ENCODE measurements around the gene ATP2B2. TPM values are rescaled to one million over a fixed set of nuclear protein-coding genes. Genes with fewer than 3 reads are reported as not detected.

The ATP2B2 gene
- total and polyA plus RNA-seq, 9 of the 15 experiments (the other 6 are each of a cell fraction or from before 2014, with no cell fraction given): 0.06 TPM; not detected in 8

- no peak for TF ChIP-seq ZBTB11 (CRISPR knock-in tag; IDR thresholded peaks at IDR 0.05)
- no peak for TF ChIP-seq NCOA6 (IDR thresholded peaks at IDR 0.05)
- no peak for TF ChIP-seq ZBTB8A (IDR thresholded peaks at IDR 0.05; ENCODE audit: partially characterized antibody)
- TF ChIP-seq YY1 (IDR thresholded peaks at IDR 0.05; ENCODE audit: borderline replicate concordance in 1 of 3, control insufficient read depth in 1 of 3, extremely low read depth in 1 of 3, insufficient read depth in 3 of 3, insufficient read length in 1 of 3, insufficient replicate concordance in 2 of 3, low read depth in 1 of 3, low read length in 2 of 3): peak in 1 of 3 experiments; percentile 28
- TF ChIP-seq FOXJ2 (tag; IDR thresholded peaks at IDR 0.05): no peak
- TF ChIP-seq POLR3A (IDR thresholded peaks at IDR 0.05; ENCODE audit: borderline replicate concordance, extremely low read depth, insufficient read depth, insufficient read length): no peak
- TF ChIP-seq E2F5 (CRISPR knock-in tag; IDR thresholded peaks at IDR 0.05): no peak
- no peak for TF ChIP-seq DLX4 (CRISPR knock-in tag; IDR thresholded peaks at IDR 0.05)
- TF ChIP-seq SRSF9 (IDR thresholded peaks at IDR 0.05; ENCODE audit: borderline replicate concordance, low read depth, low read length): no peak
- no peak for TF ChIP-seq CUX1 (CRISPR knock-in tag; IDR thresholded peaks at IDR 0.05)
- TF ChIP-seq KLF1 (tag; IDR thresholded peaks at IDR 0.05): no peak
- no peak for TF ChIP-seq KAT2B (IDR thresholded peaks at IDR 0.05; ENCODE audit: low read depth, low read length)
- TF ChIP-seq MAFK (IDR thresholded peaks at IDR 0.05; ENCODE audit: low read length): 0 out of 2 replicates have a peak, but pooled peaks have one; percentile 1
- TF ChIP-seq ZNF584 (CRISPR knock-in tag; IDR thresholded peaks at IDR 0.05; ENCODE audit: low read depth): no peak
Observed at GRCh38 chr3:10280177-10280529, 225.2 kb downstream of the ATP2B2 start (continued).
